ENCODE data around the gene S100B.

The S100B gene

GRCh38 chr21:46620846-46621245, 16.0 kb upstream of the S100B start:
- Mint-ChIP-seq H3K4me1 (peaks cover 39% of the 10 kb centered on the region), H3K4me3 (no peak overlapping the region), H3K9me3 (peaks cover 10% of the 10 kb centered on the region), H3K27me3 (no peaks in the 10 kb centered on the region), H3K36me3 (peaks cover 6% of the 10 kb centered on the region), H3K27ac (no peak overlapping the region)
- CTCF ChIA-PET: interaction anchor here (1.8 kb wide), 2 partner anchors 13 to 19 kb away, joined by 4 to 7 read pairs; no protein-coding TSS in a partner anchor
- no peak for DNase-seq

DNA sequence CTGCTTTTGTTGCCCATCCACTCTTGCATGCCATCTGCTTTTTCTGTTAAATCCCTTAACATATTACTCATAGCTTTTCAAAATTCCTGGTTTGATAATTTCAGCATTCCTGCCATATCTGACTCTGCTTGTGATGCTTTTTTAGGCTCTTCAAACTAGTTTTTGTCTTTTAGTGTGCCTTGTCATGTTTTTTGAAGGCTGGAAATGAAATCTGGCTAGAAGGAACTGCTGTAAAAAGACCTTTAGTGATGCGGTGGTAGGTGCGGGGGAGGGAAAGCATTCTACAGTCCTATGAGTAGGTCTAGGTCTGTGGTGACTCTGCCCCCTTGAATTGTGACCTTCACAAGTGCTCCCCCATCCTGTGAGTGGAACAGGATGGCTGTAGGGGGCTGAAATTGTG, 15.0 kb upstream of the S100B start:
- Mint-ChIP-seq H3K36me3 (peaks cover 1% of the 10 kb centered on the region), H3K27ac (no peak overlapping the region), H3K9me3 (peaks cover 3% of the 10 kb centered on the region), H3K4me3 (no peak overlapping the region), H3K4me1 (peaks cover 30% of the 10 kb centered on the region), H3K27me3 (peaks cover 9% of the 10 kb centered on the region)
- DNase-seq: no peak
- CTCF ChIA-PET: interaction anchor here (1.0 to 1.4 kb wide), 2 partner anchors 16 to 20 kb away, joined by 4 to 5 read pairs; partner anchors contain the start of gene PRMT2

DNA sequence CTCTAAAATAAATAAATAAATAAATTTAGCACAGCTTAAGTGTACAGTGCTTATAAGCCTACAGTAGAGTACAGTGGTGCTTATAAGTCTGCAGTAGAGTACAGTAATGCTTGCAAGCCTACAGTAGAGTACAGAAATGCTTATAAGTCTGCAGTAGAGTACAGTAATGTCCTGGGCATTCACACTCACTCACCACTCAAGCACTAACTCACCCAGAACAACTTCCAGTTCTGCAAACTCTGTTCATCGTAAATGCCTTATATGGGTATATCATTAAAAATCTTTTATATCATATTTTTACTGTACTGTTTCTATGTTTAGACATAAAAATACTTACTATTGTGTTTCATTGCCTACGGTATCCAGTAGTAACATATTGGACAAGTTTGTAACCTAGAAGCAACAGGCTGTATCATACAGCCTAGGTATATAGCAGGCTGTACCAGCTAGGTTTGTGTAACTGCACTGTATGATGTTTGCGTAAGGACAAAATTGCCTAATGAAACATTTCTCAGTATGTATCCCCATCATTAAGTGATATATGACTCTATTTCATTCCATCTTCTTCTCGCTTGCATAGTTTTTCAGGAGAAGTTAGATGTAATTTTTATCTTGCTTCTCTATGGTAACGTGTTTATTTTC, 14.0 kb upstream of the S100B start:
- H3K4me1 Mint-ChIP-seq: peaks cover 30% of the 10 kb centered on the region
- peaks cover under 1% of the 10 kb centered on the region for H3K36me3 Mint-ChIP-seq
- no peak overlapping the region for H3K27ac Mint-ChIP-seq
- peaks cover 15% of the 10 kb centered on the region for H3K27me3 Mint-ChIP-seq
- H3K4me3 Mint-ChIP-seq: no peak overlapping the region
- CTCF ChIA-PET: interaction anchor here (0.8 to 1.4 kb wide), 3 partner anchors 11 to 81 kb away, joined by 3 to 5 read pairs (median 3); partner anchors contain the start of gene PRMT2
- peaks cover 3% of the 10 kb centered on the region for H3K9me3 Mint-ChIP-seq
- no peak for DNase-seq

DNA sequence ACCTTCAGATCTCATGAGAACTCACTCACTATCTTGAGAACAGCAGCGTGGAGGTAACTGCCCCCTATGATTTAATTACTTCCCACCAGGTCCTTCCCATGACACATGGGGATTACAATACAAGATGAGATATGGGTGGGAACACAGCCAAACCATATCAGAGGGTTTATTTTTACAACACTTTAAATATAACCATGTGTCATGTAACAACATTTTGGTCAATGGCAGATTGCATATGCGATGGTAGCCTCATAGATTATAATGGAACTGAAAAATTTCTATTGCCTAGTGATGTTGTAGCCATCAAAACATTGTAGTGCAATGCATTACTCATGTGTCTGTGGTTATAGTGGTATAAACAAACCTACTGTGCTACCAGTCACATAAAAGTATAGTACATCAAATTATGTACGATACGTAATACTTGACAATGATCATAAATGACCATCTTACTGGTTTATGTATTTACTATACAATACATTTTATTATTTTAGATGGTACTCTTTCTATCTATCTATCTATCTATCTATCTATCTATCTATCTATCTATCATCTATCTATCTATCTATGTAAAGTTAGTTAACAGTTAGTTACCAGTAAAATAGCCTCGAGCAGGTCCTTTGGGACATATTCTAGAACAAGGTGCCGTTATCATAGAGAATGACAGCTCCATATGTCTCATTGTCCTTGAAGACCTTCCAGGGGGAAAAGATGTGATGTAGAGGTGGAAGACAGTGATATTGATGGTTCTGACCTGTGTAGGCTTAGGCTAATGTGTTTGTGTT, 12.6 kb upstream of the S100B start:
- Mint-ChIP-seq H3K4me1 (peaks cover 21% of the 10 kb centered on the region), H3K9me3 (peaks cover 3% of the 10 kb centered on the region)

DNA sequence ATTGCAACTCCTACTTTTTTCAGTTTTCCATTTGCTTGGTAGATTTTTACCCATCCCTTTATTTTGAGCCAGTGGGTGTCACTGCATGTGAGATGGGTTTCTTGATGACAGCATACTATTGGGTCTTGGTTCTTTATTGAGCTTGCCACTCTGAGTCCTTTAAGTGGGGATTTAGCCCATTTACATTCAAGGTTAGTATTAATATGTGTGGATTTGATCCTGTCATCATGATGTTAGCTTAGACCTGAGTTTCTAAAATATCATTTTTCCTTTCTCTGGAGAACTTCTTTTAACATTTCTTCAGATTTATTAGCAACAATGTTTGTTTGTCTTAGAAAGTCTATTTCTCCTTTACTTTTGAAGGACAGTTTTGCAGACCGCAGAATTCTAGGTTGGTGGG, 11.8 kb upstream of the S100B start:
- Mint-ChIP-seq H3K9me3 (peaks cover 3% of the 10 kb centered on the region), H3K27ac (no peak overlapping the region), H3K4me3 (no peak overlapping the region), H3K36me3 (no peaks in the 10 kb centered on the region), H3K27me3 (peaks cover 15% of the 10 kb centered on the region), H3K4me1 (peaks cover 13% of the 10 kb centered on the region)
- CTCF ChIA-PET: no interaction called here
- DNase-seq: no peak

More for the DNA sequence above, 12.6 kb upstream of the S100B start:
- peaks cover 15% of the 10 kb centered on the region for H3K27me3 Mint-ChIP-seq
- H3K27ac Mint-ChIP-seq: no peak overlapping the region
- CTCF ChIA-PET: interaction anchor here (1.2 kb wide), 1 partner anchor 9 kb away, joined by 3 read pairs; no protein-coding TSS in a partner anchor
- no peaks in the 10 kb centered on the region for H3K36me3 Mint-ChIP-seq
- H3K4me3 Mint-ChIP-seq: no peak overlapping the region
- DNase-seq: no peak

GRCh38 chr21:46616050-46616449, 11.2 kb upstream of the S100B start:
- H3K4me3 Mint-ChIP-seq: no peak overlapping the region
- H3K9me3 Mint-ChIP-seq: peaks cover 3% of the 10 kb centered on the region
- no peak for DNase-seq
- peaks cover 7% of the 10 kb centered on the region for H3K4me1 Mint-ChIP-seq
- H3K27me3 Mint-ChIP-seq: peaks cover 15% of the 10 kb centered on the region
- no peak overlapping the region for H3K27ac Mint-ChIP-seq
- H3K36me3 Mint-ChIP-seq: no peaks in the 10 kb centered on the region
- CTCF ChIA-PET: interaction anchor here (1.2 kb wide), 1 partner anchor 44 kb away, joined by 3 read pairs; no protein-coding TSS in a partner anchor

DNA sequence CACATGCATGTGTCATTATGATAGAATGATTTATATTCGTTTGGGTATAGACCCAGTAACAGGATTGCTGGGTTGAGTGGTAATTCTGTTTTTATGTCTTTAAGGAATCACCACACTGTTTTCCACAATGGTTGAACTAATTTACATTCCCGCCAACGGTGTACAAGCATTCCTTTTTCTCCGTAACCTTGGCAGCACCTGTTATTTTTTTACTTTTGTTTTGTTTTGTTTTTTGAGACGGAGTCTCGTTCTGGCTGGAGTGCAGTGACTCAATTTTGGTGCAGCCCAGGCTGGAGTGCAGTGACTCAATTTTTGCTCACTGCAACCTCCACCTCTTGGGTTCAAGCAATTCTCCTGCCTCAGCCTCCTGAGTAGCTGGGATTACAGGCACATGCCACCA, 8.5 kb upstream of the S100B start:
- CTCF ChIA-PET: no interaction called here
- no peak overlapping the region for H3K4me3 Mint-ChIP-seq

DNA sequence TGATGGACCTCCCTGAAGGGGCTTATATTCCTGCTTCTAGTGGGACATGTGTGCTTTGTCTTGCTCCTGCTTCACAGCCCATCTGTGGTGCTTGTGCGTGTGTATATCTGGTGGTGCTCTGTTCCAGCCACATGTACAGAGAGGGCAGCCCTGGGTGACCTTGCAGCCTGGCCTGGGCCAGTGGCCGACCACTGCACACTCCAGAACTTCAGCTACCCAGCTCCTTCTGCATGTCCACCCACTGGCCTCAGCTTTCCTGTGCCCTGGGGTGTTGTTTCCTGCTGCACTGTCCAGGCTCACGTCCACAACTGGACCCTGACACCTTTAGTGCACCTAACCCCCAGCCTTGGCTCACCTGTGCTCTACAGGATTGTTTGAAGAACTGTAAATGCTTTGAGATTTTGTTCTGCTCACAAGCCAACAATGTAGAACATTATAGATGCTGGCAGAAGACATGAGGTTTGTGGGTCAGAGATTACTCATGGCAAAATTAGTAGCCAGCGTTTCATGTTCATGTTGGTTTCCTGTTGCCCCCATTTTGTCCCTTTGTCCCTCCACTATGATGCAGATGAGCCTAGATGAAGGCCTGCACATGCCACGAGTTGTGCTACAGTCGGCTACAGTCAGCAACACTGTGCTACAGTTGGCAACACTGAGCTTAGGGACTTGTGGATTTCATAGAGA, 5.3 kb upstream of the S100B start:
- CTCF ChIA-PET: interaction anchor here (0.6 kb wide), 1 partner anchor 536 kb away, joined by 3 read pairs; no protein-coding TSS in a partner anchor
- no peak for DNase-seq
- Mint-ChIP-seq H3K27ac (no peak overlapping the region), H3K4me1 (peaks cover 24% of the 10 kb centered on the region), H3K4me3 (no peak overlapping the region), H3K36me3 (peaks cover 1% of the 10 kb centered on the region), H3K9me3 (no peaks in the 10 kb centered on the region), H3K27me3 (peaks cover 10% of the 10 kb centered on the region)

More for the DNA sequence above, 8.5 kb upstream of the S100B start:
- H3K36me3 Mint-ChIP-seq: peaks cover 1% of the 10 kb centered on the region
- peaks cover 15% of the 10 kb centered on the region for H3K27me3 Mint-ChIP-seq
- H3K27ac Mint-ChIP-seq: no peak overlapping the region
- no peaks in the 10 kb centered on the region for H3K4me1 Mint-ChIP-seq
- peaks cover 3% of the 10 kb centered on the region for H3K9me3 Mint-ChIP-seq
- DNase-seq: no peak

DNA sequence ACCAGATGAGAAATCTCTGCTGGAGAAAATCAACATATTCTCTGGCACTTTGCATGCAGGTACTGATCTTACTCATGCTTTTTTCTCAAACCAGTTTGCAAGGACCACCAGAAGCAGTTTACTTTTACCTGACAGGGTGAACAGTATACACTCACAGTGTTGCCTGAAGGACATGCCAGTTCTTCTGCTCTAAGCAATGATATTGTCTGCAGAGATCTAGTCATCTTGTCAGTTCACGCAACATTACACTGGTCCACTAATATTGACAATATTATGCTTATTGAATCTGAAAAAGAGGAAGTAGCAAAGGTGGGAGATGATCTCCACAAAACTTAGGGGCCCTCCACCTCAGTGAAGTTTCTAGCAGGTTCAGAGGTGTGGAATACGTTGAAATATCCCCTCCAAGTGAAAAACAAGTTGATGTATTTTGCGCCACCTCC, 3.8 kb upstream of the S100B start:
- Mint-ChIP-seq H3K36me3 (peaks cover 1% of the 10 kb centered on the region), H3K27ac (no peak overlapping the region), H3K9me3 (no peaks in the 10 kb centered on the region), H3K4me1 (peaks cover 33% of the 10 kb centered on the region), H3K4me3 (no peak overlapping the region), H3K27me3 (peaks cover 5% of the 10 kb centered on the region)
- no peak for DNase-seq
- CTCF ChIA-PET: interaction anchor here (0.9 kb wide), 1 partner anchor 9 kb away, joined by 3 read pairs; no protein-coding TSS in a partner anchor

- CTCF ChIA-PET: interaction anchor here (0.9 kb wide), 1 partner anchor 10 kb away, joined by 3 read pairs; no protein-coding TSS in a partner anchor
- no peaks in the 10 kb centered on the region for H3K9me3 Mint-ChIP-seq
- no peak overlapping the region for H3K27ac Mint-ChIP-seq
- H3K4me1 Mint-ChIP-seq: peaks cover 35% of the 10 kb centered on the region
- no peak for DNase-seq
- H3K27me3 Mint-ChIP-seq: peaks cover 5% of the 10 kb centered on the region
- H3K36me3 Mint-ChIP-seq: peaks cover 1% of the 10 kb centered on the region
- H3K4me3 Mint-ChIP-seq: no peak overlapping the region
These were observed 2.8 kb upstream of the S100B start for GRCh38 chr21:46607636-46608035.

DNA sequence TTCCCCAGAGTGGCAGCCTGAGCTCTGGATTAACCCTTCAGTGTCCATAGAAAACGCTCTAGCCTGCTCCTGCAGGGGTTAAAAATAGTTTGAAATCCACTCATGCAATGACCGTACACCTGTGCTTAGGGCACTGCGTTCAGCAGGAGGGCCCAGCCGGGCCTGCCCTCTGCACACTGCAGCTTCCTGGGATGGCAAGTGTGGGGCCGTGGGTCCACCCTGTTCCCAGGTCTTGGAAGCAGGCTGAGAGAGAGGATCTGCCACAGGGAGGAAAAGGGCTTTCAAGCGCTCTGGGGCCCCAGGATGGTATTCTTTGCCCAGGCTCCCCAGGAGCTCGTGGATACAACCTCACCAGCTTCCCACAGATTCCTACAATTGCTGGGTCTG, 1.5 kb upstream of the S100B start:
- Mint-ChIP-seq H3K9me3 (no peaks in the 10 kb centered on the region), H3K4me3 (no peak overlapping the region), H3K27me3 (peaks cover 11% of the 10 kb centered on the region), H3K4me1 (peaks cover 36% of the 10 kb centered on the region), H3K27ac (peak overlapping the region; percentile 88), H3K36me3 (peaks cover 1% of the 10 kb centered on the region)
- CTCF ChIA-PET: interaction anchor here (1.5 kb wide), 1 partner anchor 47 kb away, joined by 4 read pairs; no protein-coding TSS in a partner anchor
- no peak for DNase-seq

DNA sequence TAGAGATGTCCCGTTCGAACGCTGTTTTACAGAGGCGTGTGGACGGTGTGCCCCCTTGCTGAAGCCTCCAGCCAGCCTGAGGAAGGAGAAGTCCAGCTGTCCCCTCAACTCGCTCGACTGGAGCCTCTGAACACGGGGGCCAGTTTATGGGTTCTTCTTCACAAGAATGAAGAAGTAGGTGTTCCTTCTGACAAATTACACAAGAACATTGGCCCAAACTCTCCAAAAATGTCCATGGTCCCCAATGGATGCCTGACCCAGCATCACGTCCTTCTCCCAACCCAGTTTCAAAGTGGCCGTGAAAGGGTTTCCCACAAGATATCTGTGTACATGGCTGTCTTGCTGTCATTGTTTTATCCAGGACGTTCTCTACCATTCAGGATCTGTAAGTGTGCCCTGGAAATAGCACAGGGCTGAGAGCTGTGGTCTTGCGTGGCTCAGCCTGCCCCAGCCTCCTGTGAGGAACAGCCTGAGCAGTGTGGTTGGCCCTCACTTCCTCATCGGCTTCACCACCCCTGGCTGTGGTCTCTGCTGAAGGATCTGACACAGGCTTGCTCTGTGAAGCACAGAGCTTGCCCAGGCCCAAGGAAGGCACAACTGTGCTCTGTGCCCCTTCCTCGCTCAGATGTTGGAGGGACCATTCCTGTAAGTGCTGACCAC, 1.0 kb upstream of the S100B start:
- Mint-ChIP-seq H3K27me3 (peaks cover 11% of the 10 kb centered on the region), H3K9me3 (no peaks in the 10 kb centered on the region), H3K27ac (peak overlapping the region; percentile 88), H3K36me3 (peaks cover under 1% of the 10 kb centered on the region), H3K4me1 (peaks cover 36% of the 10 kb centered on the region), H3K4me3 (no peak overlapping the region)
- DNase-seq: peak; percentile 76
- CTCF ChIA-PET: interaction anchor here (1.5 kb wide), 1 partner anchor 46 kb away, joined by 4 read pairs; no protein-coding TSS in a partner anchor

GRCh38 chr21:46604329-46604974, 430 bp downstream of the S100B start:
- CTCF ChIA-PET: interaction anchor here (0.9 kb wide), 1 partner anchor 12 kb away, joined by 3 read pairs; no protein-coding TSS in a partner anchor
- no peak overlapping the region for H3K4me3 Mint-ChIP-seq
- H3K9me3 Mint-ChIP-seq: no peaks in the 10 kb centered on the region
- H3K36me3 Mint-ChIP-seq: no peaks in the 10 kb centered on the region
- H3K27ac Mint-ChIP-seq: no peak overlapping the region
- peaks cover 43% of the 10 kb centered on the region for H3K4me1 Mint-ChIP-seq
- no peak for DNase-seq
- peaks cover 11% of the 10 kb centered on the region for H3K27me3 Mint-ChIP-seq

Measured in activated naive CD4-positive, alpha-beta T cell treated with anti-CD3 and anti-CD28 coated beads, Interleukin-2, amount 10 ng/mL, durations not matched to agents 7 days and 5 days (primary cell).